H1 (cell line): ENCODE results near the gene IL23A. TPM values are rescaled to one million over a fixed set of nuclear protein-coding genes. Genes with fewer than 3 reads are reported as not detected.

Experiments used
- CTCF ChIA-PET: fragments of 300-600 bp; sonication (Branson Sonifier 250); formaldehyde crosslinking; loops from one replicate; lab custom pipeline; 2021; ENCODE audit not compliant: partially characterized antibody; lab: Charles Lee
- POLR2A ChIA-PET: fragments of 300-600 bp; sonication (Branson Sonifier 250); formaldehyde crosslinking; loops from one replicate; lab custom pipeline; 2021; ENCODE audit warnings: inconsistent platforms; ENCODE audit not compliant: partially characterized antibody; lab: Charles Lee
- DNase-seq, 2 experiments: peaks; one replicate each; pipeline versions ENCODE4 v3.0.0 to v3.0.0-alpha.2; 2010 to 2022; ENCODE audit warnings: low spot score in 2 of 2, low read depth in 1 of 2, mixed read lengths in 1 of 2
- FAIRE-seq: peaks from 2 replicates; lab custom pipeline; 2011; peaks lifted over from hg19 to GRCh38; lab: Jason Lieb, UNC
- H2AFZ ChIP-seq: 2 replicates; pipeline ENCODE4 v1.8.1; 2012; ENCODE audit warnings: low read length, inconsistent platforms
- H2AK5ac ChIP-seq: 2 replicates; pipeline ENCODE4 v1.6.1; 2013; ENCODE audit warnings: low read depth, low read length
- H2BK120ac ChIP-seq: replicated peaks from 2 replicates; pipeline ENCODE3; 2013; ENCODE audit warnings: low read depth, low read length, inconsistent platforms
- H2BK12ac ChIP-seq: 2 replicates; pipeline ENCODE4 v1.6.1; 2013; ENCODE audit warnings: low read depth, low read length
- H2BK15ac ChIP-seq: 2 replicates; pipeline ENCODE4 v1.6.1; 2013; ENCODE audit warnings: low read length
- H2BK20ac ChIP-seq: 2 replicates; pipeline ENCODE4 v1.6.1; 2013; ENCODE audit warnings: low read length
- H2BK5ac ChIP-seq: 2 replicates; pipeline ENCODE4 v1.6.1; 2013; ENCODE audit warnings: low read depth, low read length
- H3K14ac ChIP-seq: 2 replicates; pipeline ENCODE4 v1.6.1; 2013; ENCODE audit warnings: inconsistent platforms; ENCODE audit not compliant: insufficient read length
- H3K18ac ChIP-seq: 2 replicates; pipeline ENCODE4 v1.6.1; 2013; ENCODE audit warnings: low read length; ENCODE audit errors: extremely low read depth
- H3K23ac ChIP-seq: 2 replicates; pipeline ENCODE4 v1.6.1; 2013; ENCODE audit warnings: inconsistent platforms; ENCODE audit not compliant: insufficient read length
- H3K23me2 ChIP-seq: 2 replicates; pipeline ENCODE4 v1.6.1; 2013; ENCODE audit warnings: low read depth, low read length
- H3K27ac ChIP-seq: 2 replicates; pipeline ENCODE4 v1.6.1; 2011; ENCODE audit warnings: low read depth, low read length, inconsistent platforms
- H3K27me3 ChIP-seq, 4 experiments: replicated peaks in 1 of 4; 1 replicate in 1 of 4; 2 replicates in 3 of 4; pipeline versions ENCODE4 v1.6.1 to v1.8.1; 2011 to 2013; ENCODE audit warnings: low read length in 3 of 4, mild to moderate bottlenecking in 3 of 4, inconsistent platforms in 2 of 4, mixed read lengths in 2 of 4, moderate library complexity in 1 of 4; ENCODE audit not compliant: control insufficient read depth in 3 of 4, insufficient read depth in 3 of 4; ENCODE audit errors: extremely low read depth in 1 of 4
- H3K36me3 ChIP-seq, 4 experiments: 2 replicates each; pipeline versions ENCODE4 v1.6.1 to v1.8.1; 2011 to 2013; ENCODE audit warnings: mild to moderate bottlenecking in 4 of 4, low read length in 3 of 4, moderate library complexity in 2 of 4, control low read depth in 1 of 4, inconsistent platforms in 1 of 4; ENCODE audit not compliant: insufficient read depth in 4 of 4, control insufficient read depth in 2 of 4
- H3K4ac ChIP-seq: replicated peaks from 2 replicates; pipeline ENCODE3; 2013; ENCODE audit warnings: low read length, low read depth, mixed read lengths, inconsistent platforms; ENCODE audit not compliant: insufficient read length
- H3K4me1 ChIP-seq, 4 experiments: replicated peaks in 1 of 4; 1 replicate in 1 of 4; 2 replicates in 3 of 4; pipeline versions ENCODE4 v1.6.1 to v1.8.1; 2011 to 2013; ENCODE audit warnings: low read length in 3 of 4, inconsistent platforms in 2 of 4, mixed read lengths in 1 of 4; ENCODE audit not compliant: insufficient read depth in 4 of 4, control insufficient read depth in 3 of 4
- H3K4me2 ChIP-seq, 2 experiments: 2 replicates each; pipeline versions ENCODE4 v1.6.1 to v1.8.1; 2011 to 2013; ENCODE audit warnings: low read depth in 2 of 2, low read length in 2 of 2, control low read depth in 1 of 2, inconsistent platforms in 1 of 2, mild to moderate bottlenecking in 1 of 2; ENCODE audit not compliant: insufficient read depth in 1 of 2
- H3K4me3 ChIP-seq, 4 experiments: fragments of 200-600, 300-600 bp in 1 of 4; sonication (generic), shearing (Covaris generic), sonication (Bioruptor Twin) in 1 of 4; 2 replicates each; pipeline versions ENCODE4 v1.5.1 to v1.8.1; 2011 to 2016; ENCODE audit warnings: low read length in 4 of 4, low read depth in 3 of 4, control low read depth in 2 of 4, inconsistent platforms in 2 of 4, mild to moderate bottlenecking in 2 of 4, mixed read lengths in 1 of 4, moderate library complexity in 1 of 4; ENCODE audit not compliant: insufficient read depth in 2 of 4; ENCODE audit errors: extremely low read depth in 1 of 4
- H3K56ac ChIP-seq: replicated peaks from 2 replicates; pipeline ENCODE3; 2013; ENCODE audit warnings: low read depth, mild to moderate bottlenecking, mixed read lengths, low read length, inconsistent platforms; ENCODE audit not compliant: insufficient read length
- H3K79me1 ChIP-seq: 2 replicates; pipeline ENCODE4 v1.6.1; 2013; ENCODE audit warnings: low read depth, low read length, control low read depth
- H3K79me2 ChIP-seq, 2 experiments: 2 replicates each; pipeline versions ENCODE4 v1.6.1 to v1.8.1; 2012 to 2013; ENCODE audit warnings: low read length in 2 of 2, mild to moderate bottlenecking in 2 of 2, inconsistent platforms in 1 of 2; ENCODE audit not compliant: insufficient read depth in 2 of 2, control insufficient read depth in 1 of 2
- H3K9ac ChIP-seq, 4 experiments: replicated peaks in 1 of 4; 1 replicate in 1 of 4; 2 replicates in 3 of 4; pipeline versions ENCODE4 v1.6.1 to v1.8.1; 2011 to 2013; ENCODE audit warnings: low read depth in 3 of 4, low read length in 3 of 4, control low read depth in 2 of 4, mild to moderate bottlenecking in 2 of 4, moderate library complexity in 2 of 4, inconsistent platforms in 1 of 4; ENCODE audit errors: extremely low read depth in 1 of 4
- H3K9me3 ChIP-seq, 2 experiments: 2 replicates each; pipeline versions ENCODE4 v1.6.1 to v1.8.1; 2012 to 2013; ENCODE audit warnings: mild to moderate bottlenecking in 2 of 2, moderate library complexity in 2 of 2, control low read depth in 1 of 2, inconsistent platforms in 1 of 2, low read depth in 1 of 2, low read length in 1 of 2, mixed read lengths in 1 of 2; ENCODE audit not compliant: insufficient read depth in 2 of 2
- H4K20me1 ChIP-seq, 2 experiments: replicated peaks in 1 of 2; 2 replicates each; pipeline versions ENCODE3 to v1.8.1; 2011 to 2013; ENCODE audit warnings: inconsistent platforms in 2 of 2, low read length in 2 of 2, mild to moderate bottlenecking in 1 of 2; ENCODE audit not compliant: insufficient read depth in 2 of 2, control insufficient read depth in 1 of 2
- H4K5ac ChIP-seq: 2 replicates; pipeline ENCODE4 v1.6.1; 2013; ENCODE audit warnings: low read length, low read depth, mixed read lengths, inconsistent platforms; ENCODE audit not compliant: insufficient read length
- H4K8ac ChIP-seq: 2 replicates; pipeline ENCODE4 v1.8.0; 2013; ENCODE audit warnings: mild to moderate bottlenecking, moderate library complexity, low read length, inconsistent platforms; ENCODE audit not compliant: insufficient read depth; ENCODE audit errors: extremely low read depth
- H4K91ac ChIP-seq: replicated peaks from 2 replicates; pipeline ENCODE3; 2013; ENCODE audit warnings: low read length, mixed read lengths, inconsistent platforms; ENCODE audit not compliant: insufficient read length
- ASH2L ChIP-seq: fragments of 200-600, 300-600 bp; sonication (generic); IDR thresholded peaks from one replicate; pipeline ENCODE4 v1.7.1; 2017; ENCODE audit warnings: low read length
- CEBPB ChIP-seq: IDR thresholded peaks from 2 replicates; pipeline ENCODE4 v1.6.1; 2012; ENCODE audit warnings: low read depth, low read length
- CHD1 ChIP-seq: IDR thresholded peaks from 2 replicates; pipeline ENCODE4 v1.6.1; 2012; ENCODE audit warnings: low read depth, low read length, improper control_type of control experiment
- CREB1 ChIP-seq: IDR thresholded peaks from 2 replicates; pipeline ENCODE4 v1.6.1; 2012; ENCODE audit warnings: inconsistent platforms
- RAD21 ChIP-seq, 2 experiments: IDR thresholded peaks in 1 of 2; conservative IDR thresholded peaks in 1 of 2; 2 replicates each; pipeline ENCODE4 v1.6.1; 2011; ENCODE audit warnings: low read depth in 2 of 2, low read length in 2 of 2, improper control_type of control experiment in 1 of 2, inconsistent platforms in 1 of 2, mild to moderate bottlenecking in 1 of 2, moderate library complexity in 1 of 2
- RFX5 ChIP-seq: IDR thresholded peaks from 2 replicates; pipeline ENCODE4 v1.6.1; 2011; ENCODE audit warnings: low read depth, low read length, improper control_type of control experiment, borderline replicate concordance
- SIN3A ChIP-seq, 2 experiments: IDR thresholded peaks in 1 of 2; conservative IDR thresholded peaks in 1 of 2; 2 replicates each; pipeline ENCODE4 v1.6.1; 2011 to 2012; ENCODE audit warnings: low read length in 2 of 2, improper control_type of control experiment in 1 of 2, low read depth in 1 of 2, mild to moderate bottlenecking in 1 of 2
- SIRT6 ChIP-seq: IDR thresholded peaks from one replicate; pipeline ENCODE4 v1.7.1; 2012; ENCODE audit warnings: low read length, inconsistent platforms
- SP4 ChIP-seq: IDR thresholded peaks from 2 replicates; pipeline ENCODE4 v1.6.1; 2012; ENCODE audit warnings: low read length, inconsistent platforms
- YY1 ChIP-seq: IDR thresholded peaks from 2 replicates; pipeline ENCODE4 v1.6.1; 2011; ENCODE audit warnings: low read depth, mild to moderate bottlenecking, low read length
- WGBS, 2 experiments: shearing (Covaris generic) in 1 of 2; methylation state at CpG; one replicate each; pipeline versions ENCODE4 v1.1.6 to v1.1.7; 2013 to 2015; ENCODE audit warnings: low lambda C conversion rate in 2 of 2, mixed read lengths in 2 of 2, inconsistent platforms in 1 of 2, low coverage in 1 of 2, missing lambda C conversion rate in 1 of 2; ENCODE audit not compliant: insufficient replicate concordance in 2 of 2, insufficient coverage in 1 of 2, insufficient read length in 1 of 2; ENCODE audit errors: extremely low coverage in 1 of 2, missing lambda C conversion rate in 1 of 2; 5-methylcytosine and 5-hydroxymethylcytosine counted together
- polyA plus RNA-seq, 7 experiments: library from polyadenylated mRNA; depleted of rRNA in 3 of 7; stranded (reverse) in 5 of 7; unstranded in 2 of 7; fragments of >200 nt in 5 of 7; fragments of 200-250 nt in 2 of 7; gene quantifications; 1 replicate in 5 of 7; 2 replicates in 1 of 7; 4 replicates in 1 of 7; pipeline versions ENCODE4 v1.2.1 to v1.2.3, GENCODE V29; 2011 to 2013; ENCODE audit warnings: missing spikeins in 2 of 7, mixed read lengths in 2 of 7
- total RNA-seq: library from RNA; stranded (reverse); fragmentation: NEBNext Ultra II Directional; extraction: Animal tissue kit (Norgen Biotek cat#: 25700); gene quantifications from 2 replicates; pipeline ENCODE4 v1.2.1, GENCODE V29; 2021
- TF ChIP-seq, protein P1 (sequence below): IDR thresholded peaks from 2 replicates; pipeline ENCODE4 v1.6.1; 2011; ENCODE audit warnings: low read depth, mild to moderate bottlenecking, low read length; ENCODE audit not compliant: insufficient read depth
- TF ChIP-seq, protein P2 (sequence below): IDR thresholded peaks from 2 replicates; pipeline ENCODE4 v1.6.1; 2012; ENCODE audit warnings: inconsistent platforms
- TF ChIP-seq, protein P3 (sequence below): IDR thresholded peaks from 2 replicates; pipeline ENCODE4 v1.6.1; 2011; ENCODE audit warnings: low read length, improper control_type of control experiment

Gene IL23A
- total and polyA plus RNA-seq, 2 of the 8 experiments (the other 6 are each of a cell fraction or from before 2014, with no cell fraction given) = 2.3 to 3.6 TPM

DNA sequence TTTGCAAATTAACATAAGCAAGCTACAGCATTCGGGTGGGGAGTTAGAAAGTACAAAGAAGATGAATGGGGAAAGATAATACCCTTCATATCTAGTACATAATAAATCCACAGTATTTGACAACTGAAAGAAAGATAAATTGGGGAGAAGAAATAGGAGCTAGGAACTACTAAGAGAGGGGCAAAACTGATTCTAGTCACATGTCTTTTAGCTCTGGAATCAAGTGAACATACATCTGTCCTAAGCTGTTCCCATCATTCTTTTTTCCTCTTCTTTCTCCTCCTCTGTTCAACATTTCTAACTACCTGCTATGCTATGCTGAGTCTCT is 39.3 kb downstream of the IL23A start:
- no peak overlapping the region for H4K5ac ChIP-seq
- WGBS, 2 experiments = 100% methylated on average over 1 of the region's 1 CpG; no CpG with 5 or more reads in 1 of the 2 experiments
- H3K14ac ChIP-seq = no peak overlapping the region
- DNase-seq = no peak
- H3K9ac ChIP-seq = no peak overlapping the region
- no peaks in the 10 kb centered on the region for H3K23me2 ChIP-seq
- H2AFZ ChIP-seq = no peak overlapping the region
- no peak overlapping the region for H3K27ac ChIP-seq
- CTCF ChIA-PET = interaction anchor here (0.6 to 3.3 kb wide), 11 partner anchors 9 to 255 kb away, joined by 3 to 25 read pairs (median 3); partner anchors contain the start of gene RNF41
- H3K4ac ChIP-seq = no peak overlapping the region
- H2BK120ac ChIP-seq = no peak overlapping the region
- no peak overlapping the region for H3K4me3 ChIP-seq
- H2BK12ac ChIP-seq = no peak overlapping the region
- no peaks in the 10 kb centered on the region for H3K27me3 ChIP-seq
- H3K4me1 ChIP-seq = peaks cover 0 to 5% (median 0%) of the 10 kb centered on the region in 4 experiments; a peak in 3 of 7 replicates
- H2BK15ac ChIP-seq = no peak overlapping the region
- no peak overlapping the region for H3K23ac ChIP-seq
- no peak overlapping the region for H2AK5ac ChIP-seq
- no peak overlapping the region for H4K91ac ChIP-seq
- no peak overlapping the region for H3K18ac ChIP-seq
- no peaks in the 10 kb centered on the region for H3K9me3 ChIP-seq
- no peak overlapping the region for H2BK20ac ChIP-seq
- H3K56ac ChIP-seq = no peak overlapping the region
- H3K79me2 ChIP-seq = no peaks in the 10 kb centered on the region
- FAIRE-seq = no peak
- no peaks in the 10 kb centered on the region for H4K20me1 ChIP-seq
- no peaks in the 10 kb centered on the region for H3K79me1 ChIP-seq
- H3K36me3 ChIP-seq = no peaks in the 10 kb centered on the region
- no peak overlapping the region for H2BK5ac ChIP-seq
- H4K8ac ChIP-seq = no peak overlapping the region
- no peak overlapping the region for H3K4me2 ChIP-seq
- POLR2A ChIA-PET = interaction anchor here (0.6 to 2.0 kb wide), 6 partner anchors 17 to 102 kb away, joined by 3 to 6 read pairs (median 4); partner anchors contain the start of gene IL23A
- TF ChIP-seq, protein P1, sequence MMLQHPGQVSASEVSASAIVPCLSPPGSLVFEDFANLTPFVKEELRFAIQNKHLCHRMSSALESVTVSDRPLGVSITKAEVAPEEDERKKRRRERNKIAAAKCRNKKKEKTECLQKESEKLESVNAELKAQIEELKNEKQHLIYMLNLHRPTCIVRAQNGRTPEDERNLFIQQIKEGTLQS = no peak
- TF ChIP-seq RAD21 (IDR thresholded peaks at IDR 0.05 in 1 of 2, conservative IDR thresholded peaks at IDR 0.05 in 1 of 2; ENCODE audit: low read depth in 2 of 2, low read length in 2 of 2) = no peak
- no peak for TF ChIP-seq ASH2L
- TF ChIP-seq CREB1 = no peak
- no peak for TF ChIP-seq YY1
- TF ChIP-seq SP4 = no peak
- TF ChIP-seq SIRT6 = no peak
- no peak for TF ChIP-seq RFX5
- no peak for TF ChIP-seq SIN3A (conservative IDR thresholded peaks at IDR 0.05 in 1 of 2, IDR thresholded peaks at IDR 0.05 in 1 of 2; ENCODE audit: low read depth in 1 of 2, low read length in 2 of 2)
- TF ChIP-seq, protein P2, sequence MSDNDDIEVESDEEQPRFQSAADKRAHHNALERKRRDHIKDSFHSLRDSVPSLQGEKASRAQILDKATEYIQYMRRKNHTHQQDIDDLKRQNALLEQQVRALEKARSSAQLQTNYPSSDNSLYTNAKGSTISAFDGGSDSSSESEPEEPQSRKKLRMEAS = no peak
- TF ChIP-seq, protein P3, sequence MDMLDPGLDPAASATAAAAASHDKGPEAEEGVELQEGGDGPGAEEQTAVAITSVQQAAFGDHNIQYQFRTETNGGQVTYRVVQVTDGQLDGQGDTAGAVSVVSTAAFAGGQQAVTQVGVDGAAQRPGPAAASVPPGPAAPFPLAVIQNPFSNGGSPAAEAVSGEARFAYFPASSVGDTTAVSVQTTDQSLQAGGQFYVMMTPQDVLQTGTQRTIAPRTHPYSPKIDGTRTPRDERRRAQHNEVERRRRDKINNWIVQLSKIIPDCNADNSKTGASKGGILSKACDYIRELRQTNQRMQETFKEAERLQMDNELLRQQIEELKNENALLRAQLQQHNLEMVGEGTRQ = no peak
- TF ChIP-seq CHD1 = no peak
- TF ChIP-seq CEBPB = no peak
